Hepatic stellate cell (primary cell): ENCODE data around the gene C19orf81.

Experiments
- DNase-seq: peaks from one replicate; pipeline ENCODE4 v3.0.0; 2011; ENCODE audit warnings: low spot score

C19orf81 gene

DNA sequence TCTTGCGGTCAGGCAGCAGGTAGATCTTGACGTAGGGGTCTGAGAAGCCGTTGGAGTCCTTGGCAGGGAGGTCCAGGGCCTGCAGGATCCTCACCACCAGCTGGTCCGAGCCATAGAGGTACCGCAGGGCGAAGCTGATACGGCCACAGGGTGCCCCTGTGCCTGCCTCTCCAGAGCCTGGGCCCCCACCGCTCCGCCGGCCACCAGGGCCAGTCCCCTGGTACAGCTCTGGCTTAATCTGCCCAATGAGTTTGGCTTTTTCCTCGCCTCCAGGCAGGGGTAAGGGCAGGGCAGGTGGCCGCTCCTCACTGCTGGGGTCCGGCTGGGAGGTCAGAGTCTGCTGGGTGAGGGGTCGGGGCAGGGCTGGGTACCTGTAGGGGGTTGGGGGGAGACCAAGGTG is 19.4 kb upstream of the C19orf81 start:
- no peak for DNase-seq

DNA sequence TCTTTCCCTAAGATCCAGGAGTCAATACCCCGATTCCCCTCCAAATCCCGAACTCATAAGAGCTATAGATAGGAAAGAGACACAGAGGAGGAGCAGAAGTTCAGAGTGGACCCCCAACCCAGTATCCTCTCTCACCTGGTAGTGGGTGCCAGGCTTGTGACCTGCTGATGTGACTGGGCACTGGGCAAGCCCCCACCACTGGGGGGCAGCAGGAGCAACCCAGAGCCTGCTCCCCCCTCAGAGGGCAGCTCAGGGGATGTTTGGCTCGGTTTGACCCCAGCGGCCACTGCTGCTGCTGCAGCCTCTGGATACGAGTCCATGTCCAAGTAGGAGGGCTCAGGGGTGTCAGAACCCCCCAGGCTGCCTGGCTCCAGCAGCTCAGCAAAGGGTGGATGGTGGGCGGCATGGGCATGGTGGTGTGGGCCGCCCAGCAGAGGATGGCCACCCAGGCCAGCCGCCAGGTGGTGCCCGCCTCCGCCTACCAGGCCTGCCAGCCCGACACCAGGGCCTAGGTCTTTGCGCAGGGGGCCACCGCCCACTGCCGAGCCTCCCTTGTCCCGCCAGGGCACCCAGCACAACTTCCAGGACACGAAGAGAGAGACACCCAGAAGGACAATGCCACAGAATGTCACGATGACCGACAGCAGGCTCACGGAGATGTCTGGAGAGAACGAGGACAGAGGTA is 17.0 kb upstream of the C19orf81 start:
- no peak for DNase-seq

DNA sequence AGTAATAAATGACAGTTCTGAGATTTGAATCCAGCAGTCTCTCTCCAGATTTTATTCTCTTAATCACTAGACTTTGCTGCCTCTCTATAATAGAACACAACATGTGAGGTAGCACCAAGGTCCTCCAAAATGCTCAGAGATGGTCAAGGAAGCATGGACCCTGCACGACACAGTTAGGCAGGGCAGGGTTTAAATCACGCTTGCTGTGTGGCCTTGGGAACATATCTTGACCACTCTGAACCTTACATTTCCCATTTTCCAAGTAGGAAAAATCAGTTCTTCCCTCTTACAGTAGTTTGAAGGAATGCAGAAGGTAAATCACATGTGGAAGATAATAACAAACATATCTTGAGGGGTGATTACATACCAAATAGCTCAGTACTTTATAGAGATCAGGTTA is 15.9 kb upstream of the C19orf81 start:
- no peak for DNase-seq

DNA sequence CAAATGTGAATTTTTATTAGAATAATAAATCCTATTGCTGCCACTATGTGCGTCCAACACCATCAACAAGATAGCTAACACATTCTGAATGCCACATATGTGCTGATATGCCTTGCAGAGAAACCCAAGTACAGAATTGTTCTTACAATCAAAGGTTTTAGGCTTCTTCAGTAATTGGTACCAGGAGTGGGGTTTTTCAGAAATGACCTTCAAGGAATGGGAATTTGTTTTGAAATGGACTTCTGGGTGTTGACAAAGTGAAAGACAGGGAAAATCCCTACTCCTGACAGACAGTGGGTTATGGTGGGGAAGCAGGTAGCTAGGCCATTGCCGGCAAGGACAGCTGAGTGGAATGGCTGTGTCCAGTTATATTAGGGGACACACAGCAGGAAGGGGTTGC is 15.3 kb upstream of the C19orf81 start:
- DNase-seq = no peak

DNA sequence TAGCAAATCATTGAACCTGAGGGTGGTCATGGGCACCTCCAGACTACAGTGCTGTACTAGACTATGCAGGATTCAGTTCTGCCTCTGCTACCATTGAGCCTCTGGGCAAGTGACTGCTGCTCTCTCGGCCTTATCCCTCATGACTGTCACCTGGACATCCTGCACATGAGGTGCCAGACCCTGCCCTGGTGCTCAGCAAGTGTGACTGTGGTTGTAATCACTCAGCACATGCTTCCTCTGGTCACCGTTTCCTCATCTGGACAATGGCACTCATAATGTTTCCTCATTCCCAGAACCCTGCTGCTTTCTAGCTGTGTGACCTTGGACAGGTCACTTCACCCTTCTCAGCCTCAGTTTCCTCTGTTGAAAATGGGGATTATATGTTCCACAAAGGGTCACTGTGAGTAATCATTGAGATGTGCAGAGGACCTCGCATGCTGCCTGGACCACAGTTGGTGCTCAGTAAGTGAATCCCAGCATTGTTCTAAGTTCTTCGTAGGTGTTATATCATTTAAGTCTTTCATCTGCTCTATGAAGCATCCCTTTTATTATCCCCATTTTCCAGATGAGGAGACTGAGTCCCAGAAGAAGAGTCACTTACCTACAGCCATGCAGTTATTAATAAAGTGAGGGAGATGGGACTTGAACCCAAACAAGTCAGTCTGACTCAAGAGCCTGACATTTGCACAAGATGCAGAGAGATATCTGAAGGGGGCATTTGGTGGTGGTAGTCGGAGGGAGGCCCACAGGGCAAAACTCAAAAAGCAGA is 12.7 kb upstream of the C19orf81 start:
- DNase-seq = no peak

DNA sequence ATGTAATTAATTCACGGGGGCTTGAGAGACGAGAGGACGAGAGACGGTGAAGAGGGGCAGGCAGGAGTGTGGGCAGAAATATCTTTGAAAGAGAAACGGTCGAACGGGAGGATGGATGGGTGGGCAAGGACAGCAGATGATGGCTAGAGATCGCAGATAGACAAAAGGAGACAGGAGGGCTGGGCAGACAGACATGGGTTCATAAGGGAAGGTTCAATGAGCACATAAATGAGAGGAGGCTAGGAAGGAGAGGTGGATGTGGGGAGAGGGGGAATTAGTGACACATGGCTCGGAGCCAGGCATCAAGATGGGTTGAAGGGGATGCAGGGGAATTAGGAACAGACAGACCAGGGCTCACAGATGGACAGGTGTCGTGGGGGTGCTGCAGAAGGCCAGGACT is 10.6 kb upstream of the C19orf81 start:
- no peak for DNase-seq

DNA sequence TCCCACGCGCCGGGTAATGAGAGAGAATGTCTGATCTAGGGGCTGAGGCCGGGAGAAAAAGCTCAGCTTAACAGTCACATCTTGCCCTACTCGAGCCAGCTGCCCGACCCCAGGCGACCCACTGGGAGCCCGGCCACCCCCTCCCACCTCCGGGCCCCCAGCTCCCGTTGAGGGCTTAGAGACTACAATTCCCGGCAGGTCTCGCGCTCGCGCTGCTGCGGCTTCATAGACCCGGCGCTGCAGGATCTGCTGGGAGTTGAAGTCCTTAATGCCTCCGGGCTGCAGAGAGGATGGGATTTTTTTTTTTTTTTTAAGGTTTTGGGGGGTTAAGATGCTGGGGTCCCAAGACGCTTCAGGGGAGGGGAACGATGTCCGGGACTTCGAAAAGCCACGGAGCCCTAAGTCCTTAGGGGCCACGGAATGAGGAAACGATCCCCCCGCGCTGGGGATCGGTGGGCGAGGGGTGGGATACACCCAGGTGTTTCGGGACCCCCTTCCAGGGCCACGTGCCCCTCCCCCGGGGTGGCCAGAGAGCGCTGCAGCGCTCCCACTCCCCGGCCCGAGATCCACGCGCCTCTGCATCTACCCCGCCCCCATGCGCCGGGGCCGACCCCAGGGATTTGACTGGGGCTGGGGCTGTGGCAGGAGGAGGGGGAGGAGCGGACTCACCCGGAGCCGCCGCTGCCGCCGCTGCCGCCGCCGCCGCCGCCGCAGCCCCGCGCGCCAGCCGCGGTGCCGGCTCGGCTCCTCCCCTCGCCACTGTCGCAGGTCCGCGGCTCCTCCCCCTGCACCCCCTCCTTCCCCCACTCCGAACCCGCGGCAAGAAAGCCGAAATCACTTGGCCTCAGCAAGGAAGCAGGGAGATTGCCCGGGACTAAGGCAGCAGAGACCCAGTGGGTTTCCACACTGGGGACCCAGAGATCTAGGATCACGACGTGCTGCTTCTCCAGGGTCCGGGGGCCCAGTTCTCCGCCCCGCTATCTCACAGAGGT is 9.8 kb upstream of the C19orf81 start, which contains the start of gene SYT3:
SYT3 (minus strand) TSS at position 761 of the 992 bp plus-strand sequence. CDS start 2,470 bp downstream, outside the sequence.
- DNase-seq = peak; percentile 66

DNA sequence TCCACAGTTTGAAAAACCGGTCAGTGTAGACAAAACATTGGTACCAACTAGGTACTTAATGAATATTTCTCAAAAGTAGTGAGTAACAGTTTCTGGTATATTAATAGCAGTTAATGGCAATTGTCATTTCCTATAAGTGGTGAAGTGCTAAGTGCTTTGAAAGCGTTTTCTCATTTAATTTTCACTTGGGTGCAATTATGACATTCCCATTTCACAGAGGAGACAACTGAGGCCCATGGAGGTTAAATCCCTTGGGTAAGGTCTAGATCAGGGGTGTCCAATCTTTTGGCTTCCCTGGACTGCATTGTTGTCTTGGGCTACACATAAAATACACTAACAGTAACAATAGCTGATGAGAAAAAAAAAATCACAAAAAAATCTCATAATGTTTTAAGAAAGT is 8.9 kb upstream of the C19orf81 start:
- no peak for DNase-seq

DNA sequence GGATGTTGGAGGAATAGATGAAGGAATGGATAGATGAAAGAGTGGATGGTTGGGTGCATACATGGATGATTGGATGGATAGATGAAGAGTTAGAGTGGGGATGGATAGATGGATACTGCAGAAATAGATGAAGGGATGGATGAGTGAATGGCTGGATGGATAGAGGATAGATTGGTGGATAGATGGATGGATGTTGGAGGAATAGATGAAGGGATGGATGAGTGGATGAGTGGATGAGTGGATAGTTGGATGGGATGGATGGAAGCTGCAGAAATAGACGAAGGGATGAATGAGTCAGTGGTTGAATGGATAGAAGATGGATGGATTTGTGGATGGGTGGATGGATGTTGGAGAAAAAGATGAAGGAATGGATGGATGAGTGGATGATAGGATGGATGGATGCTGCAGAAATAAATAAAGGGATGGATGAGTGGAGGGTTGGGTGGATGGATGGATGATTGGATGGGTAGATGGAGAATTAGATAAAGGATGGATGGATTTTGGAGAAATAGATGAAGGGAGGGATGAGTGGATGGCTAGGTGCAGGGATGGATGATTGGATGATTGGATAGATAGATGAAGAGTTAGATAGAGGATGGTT is 4.8 kb upstream of the C19orf81 start:
- no peak for DNase-seq

DNA sequence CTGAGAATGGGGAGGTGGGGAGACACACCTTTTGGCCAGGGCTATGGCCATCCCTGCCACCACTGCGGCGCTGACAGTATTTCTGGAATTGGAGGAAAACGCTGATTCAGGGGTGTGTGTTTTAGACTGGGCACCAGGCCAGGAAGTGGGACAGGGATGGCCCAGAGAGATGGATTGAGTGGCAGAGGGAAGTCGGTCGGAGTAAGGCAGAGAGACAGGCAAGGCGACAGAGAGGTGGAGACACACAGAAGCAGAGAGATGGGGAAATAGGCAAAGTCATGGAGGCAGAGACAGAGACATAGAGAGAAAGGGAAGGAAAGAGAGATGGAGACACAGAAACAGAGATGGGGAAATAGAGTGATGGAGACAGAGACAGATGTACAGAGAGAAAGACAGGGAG is 4.1 kb upstream of the C19orf81 start:
- no peak for DNase-seq

DNA sequence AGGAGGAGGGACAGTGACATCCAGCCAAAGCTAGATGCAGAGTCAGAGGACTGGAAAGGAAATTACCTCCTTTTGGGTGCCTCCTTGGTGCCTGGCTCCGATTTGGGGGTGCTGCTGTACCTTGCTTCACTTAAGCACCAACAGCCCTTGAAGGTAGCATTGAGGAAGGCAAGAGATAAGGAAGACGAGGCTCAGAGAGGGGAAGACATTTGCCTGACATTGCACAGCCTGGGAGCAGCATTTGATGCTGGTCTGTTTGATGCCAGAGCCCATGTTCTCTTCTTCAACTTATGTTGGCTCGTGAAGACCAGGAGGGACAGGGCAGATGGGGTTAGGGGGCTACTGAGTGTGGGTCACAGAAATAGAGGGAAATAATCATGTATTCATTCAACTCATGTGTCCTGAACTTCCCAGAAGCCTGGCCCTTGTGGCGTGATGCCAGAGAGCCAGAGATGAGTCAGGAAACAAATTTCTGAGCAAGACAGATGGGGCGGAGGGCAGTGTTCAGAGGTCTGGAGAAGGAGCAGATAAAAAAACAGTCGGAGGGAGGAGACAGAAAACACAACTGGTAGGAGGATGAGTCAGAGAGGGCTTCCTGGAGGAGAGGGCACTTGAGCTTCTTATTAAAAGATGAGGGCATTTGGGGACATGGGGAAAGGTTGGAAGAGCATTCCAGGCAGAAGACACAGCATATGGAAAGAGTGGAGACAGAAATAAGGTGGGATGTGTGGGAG is 3.0 kb upstream of the C19orf81 start:
- DNase-seq = peak; percentile 63

DNA sequence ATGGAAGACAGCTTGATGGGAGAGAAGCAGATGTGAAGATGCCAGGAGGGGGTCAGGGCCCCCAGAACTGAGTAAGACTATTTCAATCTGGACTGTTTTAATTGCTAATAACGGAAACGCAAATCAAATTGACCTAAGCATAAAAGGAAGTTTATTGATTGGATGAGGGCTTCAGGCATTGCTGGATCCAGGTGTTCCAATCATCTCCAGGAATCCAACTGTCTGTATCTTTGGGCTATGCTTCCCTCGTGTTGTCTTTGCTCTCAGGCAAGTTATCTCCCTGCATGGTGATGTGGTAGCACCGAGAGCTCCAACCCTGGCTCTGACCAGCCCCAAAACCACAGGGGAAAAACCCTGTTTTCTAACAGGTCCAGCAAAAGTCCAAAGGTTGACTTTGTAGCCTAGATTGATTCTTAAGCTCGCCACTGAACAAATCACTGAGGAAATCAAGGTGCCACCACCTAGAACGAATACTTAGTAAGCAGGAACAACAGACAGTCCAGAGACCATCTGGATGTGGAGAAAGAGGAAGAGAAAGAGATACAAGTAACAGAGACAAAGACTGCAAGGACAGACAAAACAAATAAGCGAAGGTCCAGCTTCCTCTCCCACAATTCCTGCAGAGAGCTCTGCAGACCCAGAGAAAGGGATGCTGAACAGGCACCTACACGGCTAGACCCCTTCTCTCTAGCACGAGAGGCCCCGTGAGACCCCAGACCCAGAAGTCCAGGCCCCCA is 1.2 kb upstream of the C19orf81 start:
- no peak for DNase-seq

DNA sequence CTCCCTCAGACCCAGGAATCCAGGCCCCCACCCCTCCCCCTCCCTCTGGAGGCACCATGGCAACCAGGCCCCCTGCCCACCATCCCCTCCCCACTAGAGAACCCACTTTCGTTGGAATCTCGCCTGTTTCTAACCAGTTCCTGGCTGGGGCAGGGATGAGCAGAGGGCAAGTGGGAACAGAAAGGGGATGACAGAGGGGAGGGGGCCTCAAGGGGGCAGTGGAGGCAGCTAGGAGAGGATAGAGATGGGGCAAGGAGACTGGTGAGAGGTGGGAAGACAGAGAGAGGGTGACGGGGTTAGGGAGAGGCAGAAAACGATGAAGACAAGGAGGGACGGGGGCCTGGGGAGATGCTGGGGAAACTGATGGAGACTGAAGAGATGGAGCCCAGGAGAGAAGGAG is 586 bp upstream of the C19orf81 start:
- DNase-seq = no peak

DNA sequence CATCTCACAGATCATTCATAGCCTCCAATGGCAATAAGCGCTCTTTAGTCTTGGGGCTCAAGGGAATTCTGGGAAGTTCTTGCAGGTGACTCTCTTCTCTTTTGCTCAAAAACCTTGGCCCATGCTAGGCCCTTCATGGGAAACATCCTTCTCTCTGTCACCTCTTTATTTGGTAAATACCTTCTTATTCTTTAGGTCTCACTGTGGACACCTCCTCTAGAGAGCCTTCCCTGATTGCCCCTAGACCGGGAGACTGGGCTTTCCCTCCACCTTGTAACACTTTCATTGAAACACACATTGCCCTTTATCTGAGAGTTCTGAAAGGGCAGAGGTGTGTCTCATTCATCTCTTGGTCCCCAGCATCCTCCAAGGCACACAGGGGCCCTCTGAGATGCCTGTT is 1.9 kb downstream of the C19orf81 start:
- DNase-seq = no peak

DNA sequence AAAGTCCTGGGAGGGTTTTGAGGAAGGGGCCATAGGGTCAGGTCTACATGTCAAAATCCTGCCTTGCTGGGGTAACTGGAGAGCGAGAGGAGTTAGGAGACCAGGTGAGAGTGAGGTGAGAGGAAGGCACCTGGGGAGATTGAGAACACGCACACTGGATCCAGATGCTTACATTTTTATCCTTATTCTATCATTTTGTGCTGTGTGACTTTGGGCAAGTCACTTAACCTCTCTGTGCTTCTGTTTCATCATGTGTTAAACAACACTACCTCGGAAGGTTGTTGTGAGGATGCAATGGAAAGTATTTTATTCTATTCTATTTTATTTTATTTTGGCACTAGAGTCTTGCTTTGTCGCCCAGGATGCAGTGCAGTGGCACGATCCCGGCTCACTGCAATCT is 3.5 kb downstream of the C19orf81 start:
- no peak for DNase-seq

DNA sequence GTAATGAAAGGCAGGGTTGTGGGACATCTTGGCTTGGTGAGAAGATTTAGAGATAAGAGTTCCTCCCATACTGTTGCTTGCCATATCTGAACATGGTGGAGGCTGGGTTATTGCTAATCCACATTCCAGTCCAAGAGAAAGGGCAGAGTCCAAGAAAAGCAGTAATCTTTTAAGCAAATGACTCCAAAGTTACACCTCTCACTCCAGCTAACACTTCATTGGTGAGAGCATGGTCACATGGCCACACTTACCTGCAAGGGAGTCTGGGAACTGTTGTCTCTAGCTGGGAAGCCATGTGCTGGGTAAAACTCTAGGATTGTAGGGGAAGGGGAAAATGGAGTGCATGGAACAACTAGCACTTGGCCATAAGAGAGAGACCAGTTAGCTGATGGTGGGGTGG is 5.6 kb downstream of the C19orf81 start:
- DNase-seq = no peak

DNA sequence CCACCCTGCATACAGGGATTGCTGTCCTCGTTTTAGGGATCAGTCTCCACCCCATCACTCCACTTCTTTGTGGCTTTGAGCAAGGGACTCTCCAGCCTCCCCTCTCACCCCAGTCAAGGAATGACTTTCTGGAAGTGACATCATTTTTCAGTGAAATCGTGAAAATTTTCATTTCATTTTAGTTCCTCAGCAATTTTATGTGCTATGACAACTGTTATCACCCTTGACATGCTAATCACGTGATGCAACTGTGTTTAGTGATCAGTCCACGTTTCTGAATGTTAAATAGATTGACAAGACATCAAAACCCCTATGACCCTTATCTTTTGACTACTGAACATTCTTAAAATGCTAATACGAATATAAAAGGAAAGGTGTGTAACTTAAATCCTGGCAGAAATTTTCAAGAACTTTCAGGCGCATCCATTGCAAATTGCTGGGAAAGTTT is 8.0 kb downstream of the C19orf81 start:
- DNase-seq = no peak

DNA sequence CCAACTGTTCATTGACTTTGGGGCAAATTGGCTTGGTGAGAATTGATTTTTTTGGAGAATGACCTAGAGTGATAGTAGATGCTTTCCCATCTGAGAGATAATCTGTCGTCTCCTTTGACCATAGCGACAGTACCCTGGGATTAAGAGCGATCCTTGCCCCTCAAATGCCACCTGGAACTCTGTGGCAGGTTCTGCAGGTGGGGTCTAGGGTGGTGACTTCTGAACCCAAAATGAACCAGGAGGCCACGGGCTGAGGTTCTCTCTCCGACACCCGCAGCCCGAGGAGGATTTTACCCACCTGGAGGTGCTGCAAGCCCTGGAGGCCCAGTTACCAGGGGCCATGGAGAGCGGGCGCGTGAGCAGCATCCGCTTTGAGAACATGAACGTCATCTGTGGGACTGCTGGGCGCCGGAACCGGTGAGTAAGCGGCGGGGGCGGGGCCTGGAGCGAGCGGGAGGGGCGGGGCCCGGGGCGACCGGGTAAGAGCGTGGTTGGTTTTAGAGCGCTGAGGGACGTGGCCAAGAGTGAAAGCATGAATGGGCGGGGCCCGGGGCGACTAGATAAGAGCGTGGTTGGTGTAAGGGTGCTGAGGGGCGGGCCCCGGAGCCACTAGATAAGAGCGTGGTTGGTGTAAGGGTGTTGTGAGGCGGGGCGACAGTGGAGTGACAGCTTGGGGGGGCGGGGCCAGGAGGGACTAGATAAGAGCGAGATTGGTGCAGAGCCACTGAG is 8.6 kb downstream of the C19orf81 start:
- DNase-seq = peak; percentile 93

DNA sequence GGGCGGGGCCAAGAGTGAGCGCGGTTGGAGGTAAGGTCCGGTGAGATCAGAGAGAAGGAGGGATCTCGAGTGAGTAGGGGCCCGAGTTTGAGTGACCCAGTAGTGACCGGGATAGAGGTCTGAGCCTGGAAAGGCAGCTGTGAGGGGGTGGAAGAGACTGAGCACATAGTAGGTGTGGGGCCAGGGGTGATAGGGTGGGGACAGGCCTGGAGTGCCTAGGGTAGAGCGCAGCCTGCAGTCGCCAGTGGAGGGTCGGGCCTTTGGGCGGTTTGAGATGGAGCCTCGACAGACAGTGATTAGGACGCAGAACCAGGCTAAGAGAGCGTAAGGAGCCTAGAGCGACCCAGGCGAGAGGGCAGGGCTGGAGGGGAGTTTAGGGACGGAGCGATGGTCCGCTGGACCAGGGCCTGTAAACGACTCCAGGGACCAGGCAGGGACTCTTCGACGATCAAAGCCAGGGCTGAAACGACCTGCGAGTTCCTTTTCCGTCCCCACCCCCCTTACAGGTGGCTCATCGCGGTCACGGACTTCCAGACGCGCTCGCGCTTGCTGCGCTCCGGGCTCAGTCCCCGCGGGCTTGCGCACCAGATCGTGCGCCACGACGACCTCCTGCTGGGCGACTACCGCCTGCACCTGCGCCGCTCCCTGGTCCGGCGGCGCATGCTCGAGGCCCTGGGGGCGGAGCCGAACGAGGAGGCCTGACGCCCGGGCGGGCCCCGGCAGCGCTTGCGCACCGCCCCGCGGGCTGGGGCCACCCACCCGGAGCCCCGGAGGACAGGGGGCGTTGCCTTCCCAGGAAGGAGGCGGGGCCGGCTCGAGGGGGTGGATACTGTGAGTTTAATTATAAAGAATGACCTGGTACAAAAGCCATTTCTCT is 9.4 kb downstream of the C19orf81 start:
- DNase-seq = peak; percentile 91
